Fibroblast of skin of right quadriceps (primary cell): ENCODE results near the gene HAPSTR1.
"Not testable (repeated sequence)": the region's sequence is repeated elsewhere in the genome, so short reads cannot be mapped to it uniquely, and the experiment has no call there.

Experiments
- DNase-seq: peaks from one replicate; pipeline ENCODE4 v3.0.0-alpha.2; 2013

The HAPSTR1 gene

GRCh38 chr16:9072806-9073341, 18.6 kb upstream of the HAPSTR1 start:
- peak; percentile 91 for DNase-seq

GRCh38 chr16:9075299-9076071, 16.0 kb upstream of the HAPSTR1 start:
- DNase-seq = no peak

GRCh38 chr16:9077091-9077809, 14.2 kb upstream of the HAPSTR1 start:
- DNase-seq = peak; percentile 90

- DNase-seq = peak; percentile 90
These were observed 12.7 kb upstream of the HAPSTR1 start for GRCh38 chr16:9078467-9079429.

GRCh38 chr16:9079430-9079812, 12.0 kb upstream of the HAPSTR1 start:
- DNase-seq = no peak

GRCh38 chr16:9081158-9081557, 10.3 kb upstream of the HAPSTR1 start:
- DNase-seq = no peak

- no peak for DNase-seq
These were observed 9.6 kb upstream of the HAPSTR1 start for GRCh38 chr16:9081843-9082242.

- no peak for DNase-seq
These were observed 9.0 kb upstream of the HAPSTR1 start for GRCh38 chr16:9082422-9082821.

GRCh38 chr16:9087733-9088132, 3.7 kb upstream of the HAPSTR1 start:
- not testable (repeated sequence) for DNase-seq

- no peak for DNase-seq
These were observed 2.6 kb upstream of the HAPSTR1 start for GRCh38 chr16:9088848-9089247.

- no peak for DNase-seq
These were observed 1.8 kb upstream of the HAPSTR1 start for GRCh38 chr16:9089660-9090059.

GRCh38 chr16:9090101-9090959, 1.1 kb upstream of the HAPSTR1 start:
- DNase-seq = no peak

- DNase-seq = no peak
These were observed 430 bp downstream of the HAPSTR1 start for GRCh38 chr16:9091867-9092281.

GRCh38 chr16:9092282-9092977, 986 bp downstream of the HAPSTR1 start:
- peak; percentile 28 for DNase-seq

GRCh38 chr16:9092978-9093344, 1.5 kb downstream of the HAPSTR1 start:
- no peak for DNase-seq

GRCh38 chr16:9094011-9094846, 2.8 kb downstream of the HAPSTR1 start:
- DNase-seq = no peak

GRCh38 chr16:9095171-9095570, 3.7 kb downstream of the HAPSTR1 start:
- no peak for DNase-seq

GRCh38 chr16:9095656-9096397, 4.4 kb downstream of the HAPSTR1 start:
- no peak for DNase-seq

GRCh38 chr16:9096416-9096952, 5.0 kb downstream of the HAPSTR1 start:
- DNase-seq = no peak
